Measurements from ENCODE around the gene ATRIP.
"Not testable (repeated sequence)": the region's sequence is repeated elsewhere in the genome, so short reads cannot be mapped to it uniquely, and the experiment has no call there.

ATRIP gene

DNA sequence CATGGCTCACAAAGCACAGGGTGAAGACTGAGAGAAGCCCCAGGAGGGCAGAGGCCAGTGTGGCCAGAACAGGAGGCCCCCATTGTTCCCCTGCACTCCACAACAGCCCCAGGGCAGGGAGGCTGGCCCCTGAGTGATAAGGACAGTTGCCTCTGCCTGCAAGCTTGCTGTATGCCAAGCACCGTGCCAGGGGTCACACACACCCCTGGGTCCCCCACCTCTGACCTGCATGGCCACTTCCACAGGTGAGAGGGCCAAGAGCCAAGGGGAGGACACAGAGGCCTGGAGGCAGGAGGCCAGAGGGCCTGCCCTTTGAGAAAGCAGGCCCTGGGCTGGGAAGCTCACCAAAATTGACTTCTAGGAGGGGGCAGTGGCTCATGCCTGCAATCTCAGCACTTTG, 23.7 kb downstream of the ATRIP start:
- DNase-seq: no peak

DNA sequence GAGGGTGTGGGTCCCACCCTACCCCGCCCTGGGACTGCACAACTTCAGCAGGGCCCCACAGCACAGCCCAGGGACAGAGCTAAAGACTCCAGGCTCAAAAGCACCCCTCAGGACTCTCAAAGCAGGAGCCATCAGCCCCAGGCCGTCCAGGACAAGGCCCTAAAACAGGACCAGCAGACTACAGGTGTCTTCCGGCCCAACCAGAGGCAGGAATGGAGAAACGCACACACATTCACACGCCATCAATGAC, 26.1 kb downstream of the ATRIP start:
- no peak for DNase-seq

DNA sequence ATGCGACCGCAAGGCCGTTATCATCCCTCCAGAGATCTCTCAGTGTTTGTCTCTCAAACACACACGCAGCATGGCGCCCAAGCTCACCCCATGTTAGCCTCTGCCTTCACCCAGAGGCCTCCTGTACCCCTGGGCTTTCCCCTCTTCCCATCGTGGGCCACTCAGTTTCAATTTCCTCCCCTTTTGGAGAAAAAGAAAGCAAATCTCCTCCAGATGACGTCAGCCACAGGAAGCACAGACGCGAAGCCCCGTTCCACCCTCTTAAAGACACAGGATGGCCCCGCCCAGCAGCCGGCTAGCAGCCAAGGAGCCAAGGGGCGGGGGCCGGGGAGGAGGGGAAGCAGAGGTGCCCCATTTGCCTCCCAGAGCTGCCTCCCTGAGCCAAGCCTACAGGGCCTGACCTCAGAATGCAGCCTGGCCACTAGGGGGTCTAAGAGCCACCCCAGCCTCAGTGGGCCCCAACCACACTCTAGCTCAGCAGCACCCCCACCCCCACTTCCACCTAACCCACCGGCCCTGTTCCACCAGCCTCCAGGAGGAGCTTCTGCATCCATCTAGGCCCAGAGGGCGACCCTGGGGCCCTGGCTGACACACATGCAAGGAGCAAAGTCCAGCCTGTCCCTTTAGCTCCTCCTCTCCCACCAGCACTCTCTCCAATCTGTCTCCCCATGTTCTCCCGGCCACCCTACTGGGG, 26.5 kb downstream of the ATRIP start:
- peak; percentile 78 to 91 (median 87) for DNase-seq

DNA sequence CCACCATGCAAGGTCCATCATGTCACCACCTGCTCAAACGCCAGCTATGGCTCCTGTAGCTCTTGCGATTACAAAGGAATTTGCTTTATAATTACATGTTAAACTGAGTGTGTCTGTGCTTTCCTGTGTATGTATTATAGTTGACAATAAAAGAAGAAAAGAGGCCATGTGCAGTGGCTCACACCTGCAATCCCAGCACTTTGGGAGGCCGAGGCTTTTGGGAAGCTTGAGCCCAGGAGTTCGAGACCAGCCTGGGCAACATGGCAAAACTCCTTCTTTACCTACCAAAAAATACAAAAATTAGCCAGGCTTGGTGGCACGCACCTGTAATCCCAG, 27.0 kb downstream of the ATRIP start:
- DNase-seq: no peak

DNA sequence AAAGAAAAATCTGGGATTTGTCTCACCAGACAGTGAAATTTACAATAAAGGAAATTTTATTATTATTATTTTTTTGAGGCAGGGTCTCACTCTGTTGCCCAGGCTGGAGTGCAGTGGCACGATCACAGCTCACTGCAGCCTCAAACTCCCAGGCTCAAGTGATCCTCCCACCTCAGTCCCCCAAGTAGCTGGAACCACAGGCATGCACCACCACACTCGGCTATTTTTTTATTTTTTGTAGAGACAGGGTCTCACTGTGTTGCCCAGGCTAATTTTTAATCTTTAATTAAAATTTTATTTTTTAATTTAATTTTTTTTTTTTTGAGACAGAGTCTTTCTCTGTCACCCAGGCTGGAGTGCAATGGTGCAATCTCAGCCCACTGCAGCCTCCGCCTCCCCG, 27.5 kb downstream of the ATRIP start:
- DNase-seq: not testable (repeated sequence)

DNA sequence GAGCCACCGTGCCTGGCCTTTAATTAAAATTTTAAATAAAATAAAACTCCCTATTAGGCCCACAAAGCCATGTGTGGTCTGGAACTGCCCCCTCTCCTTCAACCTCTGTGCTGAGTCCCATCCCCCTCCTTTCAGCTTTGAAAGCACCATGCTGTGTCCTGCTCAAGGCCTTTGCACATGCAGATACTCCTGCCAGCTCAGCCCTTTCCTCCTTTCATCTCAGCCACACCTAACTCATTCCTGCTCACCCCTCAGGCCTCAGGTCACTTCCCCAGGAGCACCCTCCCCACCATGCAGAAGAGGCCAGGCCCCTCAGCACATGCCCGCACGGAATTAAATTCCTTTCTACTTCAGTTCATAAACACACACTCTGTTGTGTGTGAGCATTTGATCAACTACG, 28.1 kb downstream of the ATRIP start:
- no peak for DNase-seq

DNA sequence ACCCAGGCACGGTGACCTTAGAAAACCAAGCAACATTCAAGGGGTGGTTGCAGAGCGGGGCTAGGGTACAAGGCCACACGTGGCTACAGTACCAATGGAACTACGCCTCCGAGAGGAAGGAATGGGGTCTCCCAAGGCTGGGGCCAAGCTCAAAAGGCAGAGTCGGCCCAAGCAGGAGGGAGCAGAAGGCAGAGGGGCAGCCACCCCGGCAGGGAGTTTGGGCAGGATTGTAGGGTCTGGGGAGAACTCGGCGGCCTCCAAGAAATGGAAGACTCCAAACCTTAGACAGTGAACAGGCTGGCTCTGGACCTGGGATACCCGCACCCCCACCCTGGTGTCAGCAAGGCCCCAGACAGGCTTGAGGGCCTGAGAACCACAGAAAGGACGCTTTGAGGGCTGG, 28.7 kb downstream of the ATRIP start:
- DNase-seq: no peak

DNA sequence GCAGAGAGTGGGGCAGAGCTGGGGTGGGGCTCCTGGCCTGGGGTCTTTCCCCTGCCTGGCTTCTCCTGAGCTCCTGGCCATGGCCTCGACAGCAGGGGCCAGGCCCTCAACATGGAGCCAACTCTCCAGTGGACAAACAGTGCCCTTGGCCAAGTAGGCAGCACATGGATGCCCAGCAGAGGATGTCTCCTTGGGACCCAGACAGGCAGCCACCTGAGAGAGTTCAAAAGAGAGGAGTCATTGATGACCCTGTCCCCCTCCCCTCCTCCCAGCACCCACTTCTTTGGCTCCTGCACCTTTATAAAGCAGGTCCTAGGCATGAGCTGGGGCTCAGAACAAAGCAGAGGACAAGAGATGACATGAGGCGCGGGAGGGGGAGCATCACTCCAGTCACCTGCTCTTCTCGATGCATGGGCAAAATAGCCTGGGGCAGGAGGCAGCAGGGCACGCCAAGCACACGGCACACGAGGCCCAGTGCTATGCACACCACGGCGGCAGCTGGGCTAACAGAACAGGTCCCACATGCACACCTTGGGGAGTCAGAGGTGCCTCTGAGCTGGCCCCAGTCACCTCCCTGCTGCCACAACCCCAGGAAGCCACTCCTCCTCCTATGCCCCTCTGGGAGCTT, 30.0 kb downstream of the ATRIP start:
- no peak for DNase-seq

DNA sequence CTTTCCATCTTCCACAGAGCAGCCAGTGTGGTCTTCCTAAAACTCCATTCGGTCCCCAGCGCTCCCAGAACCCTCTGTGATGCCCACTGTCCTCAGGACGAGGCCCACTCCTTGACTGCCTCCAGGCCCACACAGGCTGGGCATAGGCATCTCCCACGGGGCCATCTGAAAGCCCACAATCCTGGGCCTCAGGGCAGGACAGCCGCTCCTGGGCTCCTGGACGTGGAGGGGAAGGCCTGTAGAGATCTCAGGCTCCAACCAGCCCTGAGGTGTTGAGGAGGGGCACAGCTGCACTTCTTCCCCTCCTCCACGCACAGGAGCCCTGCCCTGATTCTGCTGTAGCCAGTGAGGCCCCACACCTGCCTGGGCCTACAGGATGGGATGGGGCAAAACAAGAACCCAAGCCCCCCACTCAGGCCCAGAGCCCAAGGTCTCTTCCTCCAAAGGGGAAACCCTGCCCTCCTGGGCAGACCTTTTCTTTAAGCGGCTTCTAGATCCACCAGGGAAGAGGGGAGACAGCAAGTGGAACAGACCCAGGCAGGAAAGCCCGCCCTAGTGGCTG, 31.5 kb downstream of the ATRIP start:
- no peak for DNase-seq

DNA sequence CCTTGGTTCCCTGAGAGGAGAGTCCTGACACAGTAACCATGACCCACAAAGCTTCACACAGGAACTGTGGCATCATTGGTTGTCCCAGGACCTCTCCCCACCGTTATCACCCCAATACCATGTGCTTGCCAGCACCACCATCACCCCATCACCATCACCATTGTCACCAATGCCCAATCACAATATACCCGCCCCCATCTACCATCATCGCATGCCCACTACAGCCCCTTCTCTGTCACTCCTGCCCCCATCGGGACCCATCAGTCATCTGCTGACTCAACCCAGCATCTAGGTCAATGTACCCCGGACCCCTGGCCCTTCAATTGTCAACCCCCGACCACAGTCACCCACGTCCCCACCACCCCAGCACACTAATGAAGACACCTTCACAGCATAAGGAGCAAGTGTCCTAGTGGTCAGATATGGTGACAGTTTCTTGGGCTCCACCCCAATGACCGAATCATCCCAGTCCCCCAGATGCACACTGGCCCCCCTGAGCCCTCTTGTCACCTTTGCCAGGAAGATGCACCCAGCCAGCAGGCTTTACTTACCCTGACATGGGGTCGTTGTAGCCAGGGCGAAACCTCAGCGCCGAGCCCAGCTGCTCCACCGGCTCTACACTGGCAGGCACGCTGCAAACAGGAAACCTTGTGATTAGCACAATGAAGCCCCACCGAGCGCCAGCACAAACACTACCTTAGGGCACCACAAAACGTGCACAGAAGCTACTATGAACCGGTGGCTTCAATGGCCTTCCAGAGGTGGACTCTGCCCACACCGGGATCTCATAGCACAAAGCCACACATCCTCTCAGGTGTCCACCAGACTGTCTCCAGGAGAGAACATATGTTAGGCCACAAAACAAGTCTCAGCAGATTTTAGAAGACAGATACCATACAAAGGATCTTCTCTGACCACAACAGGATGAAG, 32.4 kb downstream of the ATRIP start:
- DNase-seq: peak in 3 of 4 experiments; percentile 16 to 57 (median 52)

DNA sequence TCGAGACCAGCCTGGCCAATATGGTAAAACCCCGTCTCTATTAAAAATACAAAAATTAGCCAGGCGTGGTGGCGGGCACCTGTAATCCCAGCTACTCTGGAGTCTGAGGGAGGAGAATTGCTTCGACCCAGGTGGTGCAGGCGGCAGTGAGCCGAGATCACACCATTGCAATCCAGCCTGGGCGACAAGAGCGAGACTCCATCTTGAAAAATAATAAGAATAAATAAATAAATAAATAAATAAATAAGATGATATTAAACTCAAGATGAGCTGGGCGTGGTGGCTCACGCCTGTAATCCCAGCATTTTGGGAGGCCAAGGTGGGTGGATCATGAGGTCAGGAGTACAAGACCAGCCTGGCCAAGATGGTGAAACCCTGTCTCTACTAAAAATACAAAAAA, 34.4 kb downstream of the ATRIP start:
- DNase-seq: not testable (repeated sequence)

DNA sequence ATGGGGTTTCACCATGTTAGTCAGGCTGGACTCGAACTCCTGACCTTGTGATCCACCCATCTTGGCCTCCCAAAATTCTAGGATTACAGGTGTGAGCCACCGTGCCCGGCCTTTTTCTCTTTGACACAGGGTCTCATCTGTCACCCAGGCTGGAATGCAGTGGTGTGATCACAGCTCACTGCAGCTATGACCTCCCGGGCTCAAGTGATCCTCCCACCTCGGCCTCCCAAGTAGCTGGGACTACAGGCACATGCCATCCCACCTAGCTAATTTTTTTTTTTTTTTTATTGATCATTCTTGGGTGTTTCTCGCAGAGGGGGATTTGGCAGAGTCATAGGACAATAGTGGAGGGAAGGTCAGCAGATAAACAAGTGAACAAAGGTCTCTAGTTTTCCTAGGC, 36.3 kb downstream of the ATRIP start:
- DNase-seq: not testable (repeated sequence)

DNA sequence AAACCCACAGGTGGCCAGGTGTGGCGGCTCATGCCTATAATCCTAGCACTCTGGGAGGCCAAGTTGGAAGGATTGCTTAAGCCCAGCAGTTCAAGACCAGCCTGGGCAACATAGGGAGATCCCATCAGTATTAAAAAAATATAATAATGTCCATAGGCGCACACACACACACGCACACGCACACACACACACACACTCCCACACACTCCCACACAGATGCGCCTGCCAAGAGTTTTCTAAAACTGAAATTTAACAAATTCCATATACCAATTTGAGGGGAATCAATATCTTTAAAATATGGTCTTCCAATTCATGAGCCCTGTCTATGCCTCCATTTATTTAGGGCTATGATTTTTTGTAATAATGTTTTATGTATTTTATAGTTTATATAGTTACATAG, 40.4 kb downstream of the ATRIP start:
- DNase-seq: no peak

DNA sequence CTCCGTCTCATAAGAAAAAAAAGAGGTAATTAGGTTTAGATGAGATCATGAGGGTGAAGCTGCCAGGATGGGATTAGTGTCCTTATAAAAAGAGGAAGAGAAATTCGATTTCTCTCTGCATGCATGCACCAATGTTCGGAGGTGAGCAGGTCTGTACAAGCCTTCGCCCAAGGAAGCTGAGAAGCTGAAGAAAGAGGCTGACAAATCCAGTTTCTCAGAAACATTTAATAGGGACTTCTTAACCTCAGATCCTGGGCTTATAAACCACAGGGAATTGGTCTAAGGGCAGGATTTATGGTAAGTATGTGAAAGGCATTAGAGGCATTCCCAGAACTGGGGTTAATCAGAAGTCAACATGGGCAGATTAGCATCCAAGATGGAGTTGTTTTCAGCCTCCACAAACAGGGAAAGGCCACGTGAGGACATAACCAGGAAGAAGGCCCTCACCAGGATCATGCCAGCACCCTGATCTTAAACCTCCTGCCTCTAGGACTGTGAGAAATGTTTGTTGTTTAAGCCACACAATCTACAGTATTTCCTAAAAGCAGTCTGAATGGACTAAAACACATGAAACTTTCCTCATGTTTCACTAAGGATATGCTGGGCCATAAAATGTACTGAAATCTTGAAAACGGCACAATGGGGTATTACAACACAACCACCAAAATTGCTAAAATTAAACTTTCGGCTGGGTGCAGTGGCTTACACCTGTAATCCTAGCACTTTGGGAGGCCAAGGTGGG, 46.1 kb downstream of the ATRIP start:
- DNase-seq: no peak

DNA sequence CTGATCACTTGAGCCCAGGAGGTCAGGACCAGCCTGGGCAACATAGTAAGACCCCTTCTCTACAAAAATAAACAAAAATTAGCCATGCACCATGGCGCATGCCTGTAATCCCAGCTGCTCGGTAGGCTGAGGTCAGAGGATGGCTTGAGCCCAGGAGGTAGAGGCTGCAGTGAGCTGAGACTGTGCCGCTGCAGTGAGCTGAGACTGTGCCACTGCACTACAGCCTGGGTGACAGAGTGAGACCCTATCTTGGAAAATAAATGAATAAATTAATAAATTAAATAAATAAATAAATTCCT, 46.6 kb downstream of the ATRIP start:
- DNase-seq: no peak

DNA sequence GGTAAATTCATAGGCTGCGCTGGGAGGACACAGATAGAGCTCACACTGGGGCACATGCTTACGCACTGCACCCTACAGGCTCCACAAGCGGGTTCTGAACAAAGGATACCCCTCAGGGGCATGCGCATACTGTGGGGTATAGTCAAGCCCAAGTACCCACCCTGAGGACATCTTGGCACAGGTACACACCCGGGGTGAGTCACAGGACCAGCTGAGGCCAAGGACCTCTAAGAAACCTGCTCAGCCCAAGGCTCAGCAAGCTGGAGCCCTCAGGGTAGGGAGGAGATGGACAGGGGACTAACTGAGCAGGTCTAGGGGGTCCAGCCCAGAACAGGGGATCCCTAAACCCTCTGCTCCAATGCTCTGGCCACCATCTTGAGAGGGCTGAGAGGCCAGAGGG, 54.1 kb downstream of the ATRIP start:
- DNase-seq: no peak

DNA sequence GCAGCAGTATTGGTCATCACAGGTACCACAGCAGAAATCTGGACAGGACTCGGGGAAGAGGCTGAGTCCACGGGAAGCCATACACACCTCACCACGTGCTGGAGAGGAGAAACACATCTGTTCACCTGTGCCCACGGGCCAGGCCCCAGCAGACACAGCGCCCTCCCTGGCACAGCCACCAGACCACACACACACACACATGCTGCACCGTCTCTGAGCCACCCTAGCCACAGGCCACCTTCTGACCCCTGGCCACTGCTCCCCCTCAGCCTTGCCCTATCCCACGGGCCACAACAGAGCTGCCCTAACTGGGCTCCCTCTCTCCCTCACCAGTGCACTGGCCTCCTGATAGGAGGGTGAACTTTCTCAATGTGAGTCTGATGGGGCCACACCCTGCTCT, 54.7 kb downstream of the ATRIP start:
- no peak for DNase-seq

DNA sequence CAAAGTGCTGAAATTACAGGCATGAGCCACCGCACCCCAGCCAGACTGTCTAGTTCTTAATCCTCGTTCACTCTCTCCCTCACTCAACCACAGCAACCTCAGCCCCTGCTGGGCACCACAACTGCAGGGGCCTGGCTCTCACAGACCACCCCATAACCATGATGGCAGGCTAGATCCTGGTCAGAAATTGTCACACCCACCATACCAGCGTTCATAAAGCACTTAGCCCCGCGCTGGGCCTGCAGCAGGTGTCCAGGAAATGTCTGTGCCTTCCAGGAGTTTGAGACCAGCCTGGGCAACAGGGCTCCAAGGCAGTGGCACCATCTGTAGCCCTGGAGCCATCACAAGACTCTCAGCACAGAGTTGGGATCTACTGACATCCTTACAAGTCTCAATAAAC, 55.6 kb downstream of the ATRIP start:
- DNase-seq: no peak

DNA sequence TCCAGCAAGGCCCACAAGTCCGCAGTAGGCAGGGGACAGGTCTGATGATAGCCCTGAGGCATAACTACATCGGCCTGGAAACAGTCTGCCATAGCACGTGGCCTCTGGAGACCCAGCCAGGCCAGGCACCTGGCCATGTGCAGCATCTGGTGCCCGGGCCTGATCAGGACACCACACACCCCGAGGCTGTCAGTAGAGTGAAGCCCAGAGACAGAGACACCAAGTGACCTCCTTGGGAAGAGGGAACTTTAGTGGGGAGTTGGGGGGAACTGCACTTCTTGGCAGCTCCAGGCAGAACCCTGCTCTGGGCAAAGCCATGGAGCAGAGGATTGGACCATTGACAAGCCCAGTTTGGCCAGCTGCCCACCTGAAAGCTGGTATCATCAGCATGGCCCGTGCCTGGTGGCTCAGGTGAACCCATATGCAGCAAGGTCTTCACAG, 56.2 kb downstream of the ATRIP start:
- DNase-seq: no peak

DNA sequence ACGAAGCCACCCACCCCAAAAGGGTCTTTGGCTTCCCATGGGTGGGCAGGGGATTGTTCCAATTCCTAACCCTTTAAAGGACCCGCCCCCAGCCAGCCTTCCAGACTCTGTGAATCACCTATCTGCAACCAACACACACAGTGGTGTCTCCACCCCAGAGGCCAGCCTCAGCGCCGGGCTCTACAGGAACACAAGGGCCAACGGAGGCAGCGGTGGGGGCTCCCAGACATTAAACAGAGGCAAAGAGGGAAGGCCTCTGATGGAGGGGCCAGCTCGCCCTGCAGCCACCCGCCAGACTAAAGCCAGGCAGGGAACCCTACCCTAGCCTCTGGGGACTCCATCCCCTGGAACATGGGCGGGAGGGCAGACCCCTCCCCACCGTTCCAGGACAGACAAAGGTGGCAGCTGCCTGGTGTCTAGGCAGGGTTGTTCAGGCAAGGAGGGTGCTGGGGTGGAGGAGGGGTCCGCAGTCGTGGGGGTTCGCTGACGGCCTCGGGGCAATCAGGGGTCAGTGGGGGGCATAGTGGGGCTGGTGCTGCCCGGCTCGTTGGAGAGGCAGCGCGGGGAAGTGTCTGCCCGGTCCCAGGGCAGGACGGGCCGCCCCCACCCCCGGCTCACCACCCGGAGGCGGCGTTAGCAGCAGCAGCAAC, 57.0 kb downstream of the ATRIP start:
- no peak for DNase-seq

DNA sequence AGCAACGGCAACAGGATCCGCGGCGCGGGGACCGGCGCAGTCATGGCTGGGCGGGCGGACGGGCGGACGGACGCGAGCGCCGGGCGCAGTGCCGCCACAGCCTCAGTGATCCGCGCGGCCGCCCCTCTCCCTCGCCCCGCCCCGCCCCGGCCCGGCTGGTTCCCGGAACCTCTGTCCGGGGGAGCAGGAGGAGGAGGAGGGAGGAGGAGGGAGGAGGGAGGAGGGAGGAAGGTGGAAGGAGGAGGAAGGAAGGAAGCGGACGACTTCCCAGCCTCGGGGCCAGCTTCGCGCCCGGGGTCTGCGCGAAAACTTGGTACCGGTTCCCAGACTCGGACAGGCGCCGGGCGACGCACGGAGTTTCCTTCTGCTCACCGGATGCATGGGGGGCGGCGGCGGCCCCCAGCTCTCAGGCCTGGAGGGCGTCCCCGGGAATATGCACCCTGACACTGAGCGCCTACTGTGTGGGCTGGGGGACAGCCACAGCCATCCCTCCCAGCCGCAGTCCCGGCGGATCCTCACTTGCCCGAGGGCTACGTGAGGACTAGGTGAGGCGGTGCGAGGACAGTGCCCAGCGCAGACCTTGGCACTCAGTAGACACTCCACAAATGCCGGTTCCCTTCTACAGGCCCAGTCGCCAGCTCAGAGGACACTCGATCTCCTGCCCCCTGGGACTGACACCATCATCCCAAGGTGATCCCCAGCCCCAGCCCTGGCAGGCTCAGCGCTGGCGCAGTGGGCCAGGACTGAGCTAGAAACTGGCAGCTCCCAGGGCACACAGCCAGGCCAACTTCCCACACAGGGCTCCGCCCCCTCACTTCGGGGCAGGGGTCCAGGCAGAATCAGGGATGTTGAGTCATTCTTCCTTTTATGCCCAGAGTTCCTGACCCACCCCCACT, 57.8 kb downstream of the ATRIP start, which contains the start of gene SHISA5:
TSS of gene SHISA5 (minus strand) at position 124 of the 896 bp plus-strand sequence. CDS start at position 44, 80 bp downstream.
- DNase-seq: peak; percentile 21 to 49 (median 32)

DNA sequence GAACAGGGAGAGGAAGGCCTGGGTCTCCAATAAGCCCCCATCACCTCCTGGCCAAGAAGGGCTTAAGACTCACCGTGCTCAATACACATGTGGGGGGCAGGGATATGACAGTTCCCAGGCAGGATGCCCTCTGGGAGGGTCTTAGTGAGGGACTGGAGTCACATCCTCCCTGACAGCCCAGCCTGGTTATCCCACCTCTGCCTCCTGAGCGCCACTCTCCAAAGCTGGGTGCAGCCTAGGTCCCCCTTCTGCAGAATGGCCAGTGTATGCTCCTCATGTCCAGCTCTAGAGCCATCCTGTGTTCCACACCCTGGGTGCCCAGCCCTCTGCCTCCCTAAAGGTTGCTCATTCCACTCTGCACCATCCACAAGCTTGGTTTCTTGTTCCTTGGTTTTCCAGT, 58.6 kb downstream of the ATRIP start:
- DNase-seq: no peak

Measured in activated CD4-positive, CD25-positive, alpha-beta regulatory T cell (primary cell).